Activated naive CD8-positive, alpha-beta T cell treated with anti-CD3 and anti-CD28 coated beads, Interleukin-2, amount 50 U/mL, for 16 hours (primary cell): ENCODE results near the gene GGA1.
A peak's percentile ranks its signal among the peaks of the same experiment; 100 is the strongest.
"Not testable (repeated sequence)": the region's sequence is repeated elsewhere in the genome, so short reads cannot be mapped to it uniquely, and the experiment has no call there.

Experiments
- DNase-seq: peaks from one replicate; pipeline ENCODE4 v3.0.0-alpha.2; 2020; ENCODE audit warnings: low read depth, low spot score

GGA1 gene

DNA sequence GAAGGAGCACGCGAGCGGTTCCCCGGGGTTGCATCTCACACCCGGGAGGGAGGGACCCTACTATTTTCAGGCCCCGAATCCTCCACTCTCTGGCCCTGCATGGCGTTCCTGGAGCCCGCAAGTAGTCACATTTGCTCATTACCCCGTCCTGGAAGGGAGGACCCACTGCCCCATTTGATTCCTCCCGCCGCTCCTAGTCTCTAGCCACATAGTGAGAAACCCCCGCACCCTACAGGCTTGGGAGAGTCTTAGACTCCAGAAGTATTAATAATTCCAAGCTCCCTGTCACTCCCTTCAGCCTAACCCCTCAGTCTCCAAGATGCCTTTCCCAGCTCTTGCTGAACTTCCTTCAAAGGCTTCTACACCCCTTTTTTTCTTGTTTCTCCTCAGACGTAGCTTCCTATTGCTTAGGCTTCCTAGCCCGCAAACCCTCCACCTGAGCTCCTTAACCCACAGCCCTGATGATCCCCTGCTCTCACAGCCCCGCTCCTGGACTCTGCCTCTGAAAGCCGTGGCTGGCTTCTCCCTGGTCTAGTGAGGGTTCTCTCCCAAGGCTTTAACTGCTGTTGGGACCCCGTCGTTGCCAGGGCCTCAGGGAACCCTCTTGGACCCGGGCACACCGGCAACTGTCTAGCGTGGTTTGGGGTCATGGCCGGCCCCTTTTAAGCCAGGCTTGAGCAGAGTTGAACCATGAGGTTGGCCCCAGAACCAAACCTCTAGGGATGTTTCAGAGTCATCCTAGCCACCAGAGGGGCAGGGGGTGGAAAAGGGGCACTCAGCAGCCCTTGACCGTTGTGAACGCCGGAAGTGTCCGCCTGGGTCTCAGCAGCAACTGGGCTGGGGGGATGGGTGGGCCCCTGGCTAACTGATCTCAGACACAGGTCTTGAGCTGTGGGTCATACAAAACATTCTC is 862 bp downstream of the GGA1 start:
- DNase-seq: no peak

DNA sequence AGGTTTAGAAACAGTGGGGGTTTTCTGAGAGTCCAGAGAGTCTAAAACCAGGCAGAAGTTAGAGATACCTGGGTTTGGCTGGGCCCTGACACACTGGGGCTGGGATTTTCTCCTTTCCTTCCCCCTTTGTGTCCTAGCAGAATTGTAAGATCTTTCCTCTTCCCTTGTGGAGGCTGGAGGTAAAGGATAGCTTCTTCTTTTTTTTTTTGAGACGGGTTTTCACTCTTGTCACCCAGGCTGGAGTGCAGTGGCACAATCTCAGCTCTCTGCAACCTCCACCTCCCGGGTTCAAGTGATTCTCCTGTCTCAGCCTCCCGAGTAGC is 1.5 kb downstream of the GGA1 start:
- not testable (repeated sequence) for DNase-seq

GRCh38 chr22:37610480-37611129 is 2.0 kb downstream of the GGA1 start:
- DNase-seq: no peak

DNA sequence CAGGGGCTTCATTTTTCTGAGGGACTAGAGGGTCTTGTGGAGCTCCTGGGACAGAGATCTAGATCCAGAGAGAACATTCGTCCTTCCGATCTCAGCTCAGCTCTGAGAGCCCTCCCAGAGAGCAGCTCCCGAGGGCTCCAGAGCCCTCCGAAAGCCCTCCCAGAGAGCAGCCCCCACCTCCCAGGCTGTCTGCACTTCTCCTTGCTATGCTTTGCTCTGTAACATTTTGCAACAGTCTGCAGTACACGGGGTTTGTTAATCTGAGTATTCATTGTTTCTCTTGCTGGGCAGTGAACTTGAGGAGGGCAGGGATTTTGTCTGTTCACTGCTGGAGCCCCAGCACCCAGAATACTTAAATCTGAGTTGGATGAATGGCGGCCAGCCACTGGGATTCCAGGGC is 2.6 kb downstream of the GGA1 start:
- no peak for DNase-seq

GRCh38 chr22:37616201-37617083 is 7.8 kb downstream of the GGA1 start:
- DNase-seq: no peak

DNA sequence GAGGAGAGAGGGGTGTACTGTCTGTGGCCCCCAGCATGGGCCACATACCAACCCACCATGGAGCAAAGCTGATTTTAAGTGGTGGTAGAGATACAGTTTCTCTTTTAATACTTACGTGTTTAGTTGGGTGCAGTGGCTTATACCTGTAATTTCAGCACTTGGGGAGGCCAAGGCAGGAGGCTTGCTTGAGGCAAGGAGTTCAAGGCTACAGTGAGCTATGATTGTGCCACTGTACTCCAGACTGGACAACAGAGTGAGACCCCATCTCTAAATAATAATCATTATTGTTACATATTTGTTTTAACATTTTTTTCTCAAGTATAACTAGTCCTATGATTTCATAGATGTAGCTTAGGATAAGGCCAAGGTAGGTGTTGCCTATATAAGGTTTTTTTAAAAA is 8.8 kb downstream of the GGA1 start:
- no peak for DNase-seq

GRCh38 chr22:37618072-37618656 is 9.5 kb downstream of the GGA1 start:
- DNase-seq: no peak

GRCh38 chr22:37618674-37619073 is 10.0 kb downstream of the GGA1 start:
- DNase-seq: no peak

GRCh38 chr22:37619991-37620390 is 11.4 kb downstream of the GGA1 start:
- DNase-seq: no peak

GRCh38 chr22:37621352-37621860 is 12.8 kb downstream of the GGA1 start:
- DNase-seq: no peak

DNA sequence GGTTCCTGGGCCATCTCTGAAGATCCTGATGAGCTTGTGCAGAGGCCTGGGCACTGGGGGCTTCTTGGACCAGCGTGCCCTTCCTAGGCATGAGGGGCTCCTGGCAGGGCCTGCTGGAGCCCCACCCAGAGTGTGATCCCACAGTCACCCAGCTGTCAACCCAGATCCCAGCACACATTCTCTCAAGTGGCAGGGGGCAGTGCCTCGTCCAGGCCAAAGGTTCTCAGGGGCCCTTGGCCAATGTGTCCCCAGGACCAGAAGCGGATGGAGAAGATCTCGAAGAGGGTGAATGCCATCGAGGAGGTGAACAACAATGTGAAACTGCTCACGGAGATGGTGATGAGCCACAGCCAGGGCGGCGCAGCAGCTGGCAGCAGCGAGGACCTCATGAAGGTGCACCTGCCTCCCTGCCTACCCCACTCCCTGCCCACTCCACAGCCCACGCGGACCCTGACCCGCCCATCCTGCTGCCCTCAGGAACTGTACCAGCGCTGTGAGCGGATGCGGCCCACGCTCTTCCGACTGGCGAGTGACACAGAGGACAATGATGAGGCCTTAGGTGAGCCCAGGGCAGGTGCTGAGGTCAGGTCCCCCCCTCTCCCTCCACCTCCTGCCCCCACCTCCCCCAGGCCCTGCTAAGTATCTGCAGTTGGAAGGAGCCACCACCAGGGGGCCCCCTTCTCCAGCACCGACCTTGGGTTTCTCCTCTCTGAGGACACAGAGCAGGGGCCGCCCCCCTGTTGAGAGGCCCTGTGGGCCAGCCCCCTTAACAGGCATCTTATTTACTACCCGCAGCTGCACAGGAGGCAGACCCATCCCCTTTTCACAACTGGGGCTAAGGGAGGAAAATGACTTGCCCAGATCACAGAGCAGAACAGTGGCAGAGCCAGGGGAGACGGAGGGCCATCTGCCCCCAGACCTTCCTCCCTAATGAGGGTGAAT is 14.7 kb downstream of the GGA1 start:
- peak; percentile 59 for DNase-seq

DNA sequence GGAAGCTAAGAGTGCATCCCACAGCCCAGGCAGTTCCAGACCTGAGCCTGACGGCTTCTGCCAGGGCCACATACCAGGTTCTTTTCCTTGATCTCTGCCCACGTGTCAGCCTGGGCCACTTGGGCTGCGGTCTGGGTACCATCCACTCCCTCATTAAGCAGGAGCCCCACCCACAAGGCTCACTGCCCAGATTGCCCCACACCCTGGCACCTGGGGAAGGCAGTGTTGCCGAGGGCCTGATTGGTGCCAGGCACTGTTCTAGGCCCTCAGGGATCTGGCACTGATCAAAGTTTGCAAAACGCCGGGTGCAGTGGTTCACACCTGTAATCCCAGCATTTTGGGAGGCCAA is 15.4 kb downstream of the GGA1 start:
- no peak for DNase-seq

DNA sequence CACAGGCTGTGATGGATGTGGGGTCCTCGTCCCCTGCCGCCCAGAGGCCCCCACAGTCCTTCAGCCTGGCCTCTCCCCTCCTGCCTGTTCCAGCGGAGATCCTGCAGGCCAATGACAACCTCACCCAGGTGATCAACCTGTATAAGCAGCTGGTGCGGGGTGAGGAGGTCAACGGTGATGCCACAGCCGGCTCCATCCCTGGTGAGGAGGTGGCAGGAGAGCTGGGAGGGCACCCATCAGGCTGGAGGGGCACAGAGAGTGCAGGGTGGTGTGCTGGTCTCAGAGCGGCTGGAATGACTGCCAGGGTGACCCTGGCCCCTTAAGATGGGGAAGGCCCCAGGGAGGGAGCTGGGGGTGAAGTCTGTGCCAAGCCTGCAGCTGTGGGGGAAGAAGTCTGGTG is 16.2 kb downstream of the GGA1 start:
- DNase-seq: no peak

GRCh38 chr22:37625737-37626136 is 17.1 kb downstream of the GGA1 start:
- DNase-seq: no peak

GRCh38 chr22:37626144-37626543 is 17.5 kb downstream of the GGA1 start:
- DNase-seq: no peak

- DNase-seq: no peak
These were observed 18.0 kb downstream of the GGA1 start for GRCh38 chr22:37626556-37627075.

DNA sequence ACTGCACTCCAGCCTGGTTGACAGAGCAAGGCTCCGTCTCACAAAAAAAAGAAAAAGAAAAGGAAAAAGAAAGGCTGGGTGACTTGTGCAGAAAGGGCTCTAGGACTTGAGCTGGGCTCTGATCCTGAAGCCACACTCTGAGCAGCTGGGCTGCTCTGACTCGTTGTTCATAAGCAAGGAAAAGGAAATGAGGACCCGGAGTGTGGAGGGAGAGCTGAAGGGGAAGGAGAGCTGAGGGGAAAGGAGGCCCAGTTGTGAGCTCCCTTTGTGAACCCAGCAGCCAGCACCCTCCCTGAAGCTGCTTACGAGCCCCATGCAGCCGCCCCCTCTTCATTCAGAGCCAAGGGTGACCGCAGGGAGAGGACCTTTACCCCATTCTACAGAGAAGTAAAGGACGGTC is 18.5 kb downstream of the GGA1 start:
- no peak for DNase-seq

DNA sequence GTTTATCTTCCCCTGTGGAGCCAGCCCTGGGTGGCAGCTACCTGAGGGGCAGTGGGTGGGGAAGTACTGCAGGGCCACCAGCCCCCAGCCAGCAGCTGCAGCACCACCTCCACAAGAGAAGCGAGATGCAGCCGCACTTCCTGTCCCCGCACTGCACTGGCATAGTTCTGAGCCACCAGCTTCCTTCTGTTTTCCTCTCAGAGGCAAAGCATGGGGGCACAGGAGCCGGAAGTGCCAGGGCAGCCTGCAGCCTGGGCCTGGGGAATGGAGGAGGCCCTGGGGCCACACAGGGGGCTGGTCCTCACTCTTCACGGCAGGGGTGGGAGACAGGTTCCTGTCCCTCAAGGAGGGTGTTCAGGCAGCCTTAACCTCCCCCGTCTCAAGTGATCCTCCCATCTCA is 18.9 kb downstream of the GGA1 start:
- no peak for DNase-seq

GRCh38 chr22:37628830-37629229 is 20.2 kb downstream of the GGA1 start:
- DNase-seq: no peak

DNA sequence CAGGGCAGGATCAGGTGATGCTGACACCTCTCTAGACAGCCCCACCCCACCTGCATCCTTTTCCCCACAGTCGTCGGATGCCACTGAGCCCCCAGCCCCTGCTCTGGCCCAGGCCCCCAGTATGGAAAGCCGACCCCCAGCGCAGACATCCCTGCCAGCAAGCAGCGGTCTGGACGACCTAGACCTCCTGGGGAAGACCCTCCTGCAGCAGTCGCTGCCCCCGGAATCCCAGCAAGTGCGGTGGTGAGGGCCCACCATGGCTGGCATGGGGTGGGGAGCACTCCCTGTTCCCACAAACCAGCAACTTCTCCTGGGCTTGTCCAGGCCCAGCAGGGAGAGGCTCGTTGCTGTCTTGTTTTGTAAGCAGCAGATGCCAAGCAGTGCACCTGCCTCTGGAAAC is 21.3 kb downstream of the GGA1 start:
- no peak for DNase-seq
